HepG2 (cell line): ENCODE results near the gene RGS8. TPM values are rescaled to one million over a fixed set of nuclear protein-coding genes. Genes with fewer than 3 reads are reported as not detected.

ENCODE experiments used
- ATAC-seq: fragments of 200-7000 bp; cut with Tn5 transposase; 3 replicates; pipeline ENCODE4 v1.9.1; 2020; ENCODE audit warnings: mild to moderate bottlenecking, moderate library complexity
- BruUV-seq: library from RNA; stranded (reverse); fragments of 400-500 nt; replicated peaks from 2 replicates; lab custom pipeline; 2021; lab: Mats Ljungman, UMichigan
- CTCF ChIA-PET: fragments of 300-600 bp; formaldehyde crosslinking; extraction: SDS; loops from one replicate; lab custom pipeline; 2021; ENCODE audit warnings: low total read pairs, inconsistent platforms, low intra/inter-chr PET ratio; lab: Yijun Ruan, JAX
- POLR2A ChIA-PET: fragments of 350-600 bp; sonication (Branson Sonifier 250); formaldehyde crosslinking; loops from one replicate; lab custom pipeline; 2020; ENCODE audit warnings: antibody characterized with exemption, inconsistent platforms; lab: Yijun Ruan, JAX
- DNase-seq: peaks from one replicate; pipeline ENCODE4 v3.0.0-alpha.2; 2015; ENCODE audit warnings: low spot score
- FAIRE-seq: peaks from 3 replicates; lab custom pipeline; 2011; peaks lifted over from hg19 to GRCh38; lab: Jason Lieb, UNC
- H2AFZ ChIP-seq: one replicate; pipeline ENCODE4 v1.6.1; 2011; ENCODE audit warnings: low read length, inconsistent platforms
- H3K27ac ChIP-seq: fragments of 300-600 bp; 3 replicates; pipeline ENCODE4 v1.8.0; 2011; ENCODE audit warnings: mixed run types, mild to moderate bottlenecking, mixed read lengths, low read length, inconsistent platforms; ENCODE audit not compliant: insufficient read depth; ENCODE audit errors: extremely low read length
- H3K27me3 ChIP-seq, 2 experiments: fragments of 200-600 bp in 1 of 2; 2 replicates in 1 of 2; 3 replicates in 1 of 2; pipeline versions ENCODE4 v1.6.0 to v1.8.0; 2011; ENCODE audit warnings: low read length in 2 of 2, mild to moderate bottlenecking in 2 of 2, moderate library complexity in 2 of 2, inconsistent platforms in 1 of 2; ENCODE audit not compliant: insufficient read depth in 2 of 2, control insufficient read depth in 1 of 2
- H3K36me3 ChIP-seq, 2 experiments: fragments of 200-600 bp in 1 of 2; replicated peaks in 1 of 2; 2 replicates in 1 of 2; 3 replicates in 1 of 2; pipeline versions ENCODE4 v1.5.1 to v1.8.0; 2011; ENCODE audit warnings: low read length in 2 of 2, inconsistent platforms in 1 of 2; ENCODE audit not compliant: insufficient read depth in 2 of 2, control insufficient read depth in 1 of 2
- H3K4me1 ChIP-seq: 2 replicates; pipeline ENCODE4 v1.5.1; 2012; ENCODE audit warnings: low read length, inconsistent platforms; ENCODE audit not compliant: insufficient read depth
- H3K4me2 ChIP-seq: 2 replicates; pipeline ENCODE4 v1.6.0; 2011; ENCODE audit warnings: low read depth, low read length, inconsistent platforms
- H3K4me3 ChIP-seq, 3 experiments: fragments of 200-600 bp in 1 of 3; sonication (generic), shearing (Covaris generic) in 1 of 3; replicated peaks in 1 of 3; 2 replicates each; pipeline ENCODE4 v1.5.1; 2011 to 2016; ENCODE audit warnings: low read length in 3 of 3, inconsistent platforms in 2 of 3, low read depth in 2 of 3, mild to moderate bottlenecking in 2 of 3, control low read depth in 1 of 3, mixed read lengths in 1 of 3; ENCODE audit not compliant: insufficient read depth in 1 of 3
- H3K79me2 ChIP-seq: one replicate; pipeline ENCODE4 v1.6.1; 2011; ENCODE audit warnings: low read length, inconsistent platforms; ENCODE audit not compliant: insufficient read depth
- H3K9ac ChIP-seq: 2 replicates; pipeline ENCODE4 v1.6.0; 2011; ENCODE audit warnings: mild to moderate bottlenecking, low read depth, low read length, inconsistent platforms; ENCODE audit not compliant: insufficient read depth
- H3K9me3 ChIP-seq: 2 replicates; pipeline ENCODE4 v1.5.1; 2012; ENCODE audit warnings: mild to moderate bottlenecking, low read length
- H4K20me1 ChIP-seq: 2 replicates; pipeline ENCODE4 v1.6.0; 2011; ENCODE audit warnings: inconsistent platforms, mild to moderate bottlenecking, low read length, moderate library complexity; ENCODE audit not compliant: insufficient read depth
- ADNP ChIP-seq: sonication (generic); formaldehyde crosslinking; IDR thresholded peaks from 2 replicates; pipeline ENCODE4 v1.4.0; 2020; ENCODE audit warnings: missing genetic modification reagents
- ARNT ChIP-seq: fragments of 450-650 bp; IDR thresholded peaks from 2 replicates; pipeline ENCODE4 v1.6.1; 2017
- ATF1 ChIP-seq: IDR thresholded peaks from 2 replicates; pipeline ENCODE4 v1.6.1; 2016; ENCODE audit warnings: mild to moderate bottlenecking, control low read depth
- DZIP1 ChIP-seq: sonication (generic); formaldehyde crosslinking; IDR thresholded peaks from 2 replicates; pipeline ENCODE4 v1.5.0; 2020; ENCODE audit warnings: mild to moderate bottlenecking, missing genetic modification reagents
- MAZ ChIP-seq, 2 experiments: sonication (generic) in 1 of 2; formaldehyde crosslinking in 1 of 2; IDR thresholded peaks; 2 replicates each; pipeline versions ENCODE4 v1.5.0 to v1.6.1; 2012 to 2020; ENCODE audit warnings: low read depth in 2 of 2, mild to moderate bottlenecking in 2 of 2, borderline replicate concordance in 1 of 2, improper control_type of control experiment in 1 of 2, low read length in 1 of 2, missing genetic modification reagents in 1 of 2, moderate library complexity in 1 of 2
- PLSCR1 ChIP-seq: sonication (generic); formaldehyde crosslinking; IDR thresholded peaks from 2 replicates; pipeline ENCODE4 v1.5.0; 2020; ENCODE audit warnings: missing genetic modification reagents, mild to moderate bottlenecking, borderline replicate concordance
- RXRB ChIP-seq: IDR thresholded peaks from 2 replicates; pipeline ENCODE4 v1.6.1; 2016; ENCODE audit warnings: borderline replicate concordance, missing genetic modification reagents, missing compliant biosample characterization
- SP1 ChIP-seq, 2 experiments: fragments of 450-650 bp in 1 of 2; sonication (generic) in 1 of 2; formaldehyde crosslinking in 1 of 2; IDR thresholded peaks; 2 replicates each; pipeline versions ENCODE4 v1.4.0 to v1.6.1; 2016 to 2020; ENCODE audit warnings: missing genetic modification reagents in 1 of 2
- ZBTB49 ChIP-seq: sonication (generic); formaldehyde crosslinking; IDR thresholded peaks from 2 replicates; pipeline ENCODE4 v1.4.0; 2020; ENCODE audit warnings: missing genetic modification reagents, borderline replicate concordance
- ZNF207 ChIP-seq: fragments of 450-650 bp; IDR thresholded peaks from 2 replicates; pipeline ENCODE4 v1.6.1; 2016; ENCODE audit warnings: antibody characterized with exemption, borderline replicate concordance
- ZNF576 ChIP-seq: sonication (generic); formaldehyde crosslinking; IDR thresholded peaks from 2 replicates; pipeline ENCODE4 v1.4.0; 2020; ENCODE audit warnings: mild to moderate bottlenecking, missing genetic modification reagents
- ZNF607 ChIP-seq: sonication (generic); formaldehyde crosslinking; IDR thresholded peaks from 2 replicates; pipeline ENCODE4 v1.5.1; 2020; ENCODE audit warnings: missing genetic modification reagents, mild to moderate bottlenecking, borderline replicate concordance
- ZSCAN21 ChIP-seq: sonication (generic); formaldehyde crosslinking; IDR thresholded peaks from 2 replicates; pipeline ENCODE4 v1.8.0; 2022; ENCODE audit warnings: mild to moderate bottlenecking, missing genetic modification reagents, moderate library complexity, borderline replicate concordance
- WGBS: methylation state at CpG from one replicate; pipeline ENCODE4 v1.1.6; 2017; ENCODE audit warnings: low lambda C conversion rate; 5-methylcytosine and 5-hydroxymethylcytosine counted together
- in situ Hi-C: cut with HindIII; loops from 2 replicates; pipeline ENCODE4 v1.10.0; 2017; ENCODE audit warnings: low pct_unique_long_range_greater_than_20kb; ENCODE audit not compliant: extremely low pct_ligation_motif_present
- intact Hi-C: fragments of 100-400 bp; cut with micrococcal nuclease; formaldehyde crosslinking; loops from one replicate; pipeline ENCODE4 v1.10.0; 2022; ENCODE audit not compliant: unreplicated experiment
- polyA plus RNA-seq, 8 experiments: library from polyadenylated mRNA; depleted of rRNA in 3 of 8; stranded (reverse) in 7 of 8; unstranded in 1 of 8; fragments of >200 nt; fragmentation: Illumina TruSeq in 4 of 8; extraction: Trizol in 4 of 8; gene quantifications; 2 replicates each; pipeline versions ENCODE4 v1.2.1 to v1.2.3, GENCODE V29; 2011 to 2016; ENCODE audit warnings: low read depth in 4 of 8, missing spikeins in 1 of 8, mixed read lengths in 1 of 8; ENCODE audit not compliant: insufficient read depth in 1 of 8
- total RNA-seq, 5 experiments: library from RNA; depleted of rRNA; stranded (reverse); fragments of >200 nt; fragmentation: Illumina TruSeq; extraction: Trizol; gene quantifications; 2 replicates each; pipeline ENCODE4 v1.2.3, GENCODE V29; 2016; ENCODE audit warnings: low read depth in 1 of 5
- TF ChIP-seq, protein P1 (sequence below): sonication (generic); formaldehyde crosslinking; IDR thresholded peaks from 2 replicates; pipeline ENCODE4 v1.4.0; 2020; ENCODE audit warnings: mild to moderate bottlenecking, missing genetic modification reagents

RGS8 gene
- total and polyA plus RNA-seq, 2 of the 13 experiments (the other 11 are each of a cell fraction or from before 2014, with no cell fraction given) = not detected

DNA sequence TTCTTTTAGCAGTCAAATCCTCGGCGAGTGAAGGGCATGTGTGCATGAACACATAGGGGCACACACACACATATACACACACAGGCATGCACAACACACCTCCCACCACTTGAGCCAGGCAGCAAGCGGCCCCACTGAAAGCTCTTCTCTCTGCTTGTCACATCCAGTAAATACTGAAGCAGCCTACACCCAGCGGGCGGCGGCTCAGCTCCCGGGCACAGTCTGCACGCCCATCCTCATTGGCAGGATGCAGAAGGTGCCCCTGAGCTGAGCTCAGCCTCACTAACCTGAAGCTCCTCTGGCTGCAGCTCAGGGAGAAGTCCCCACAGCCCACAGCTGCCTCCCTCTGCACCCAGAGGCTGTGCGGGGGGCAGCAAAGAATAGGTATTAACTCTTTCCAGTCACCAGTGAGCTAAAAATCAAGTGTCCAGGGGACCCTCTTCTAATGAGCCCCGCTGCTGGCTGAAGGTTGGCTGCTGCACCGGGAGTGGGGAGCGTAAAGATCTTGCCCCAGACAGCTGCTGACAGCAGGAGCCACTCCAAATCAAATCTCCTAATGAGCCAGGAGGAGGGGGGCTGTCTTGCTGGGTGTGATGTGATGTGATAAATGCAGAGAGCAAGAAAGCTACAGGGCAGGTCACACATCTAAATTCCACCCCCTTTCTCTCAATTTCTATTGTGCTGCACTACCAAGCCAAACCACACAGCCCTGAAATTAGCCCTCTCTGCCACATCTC lies 12.5 kb downstream of the RGS8 start (continued):
- no peak for TF ChIP-seq RXRB
- no peak for TF ChIP-seq ARNT
- TF ChIP-seq PLSCR1 (CRISPR knock-in tag) = no peak
- TF ChIP-seq, all 625 proteins: peak for 0

GRCh38 chr1:182670032-182670749 lies 14.2 kb downstream of the RGS8 start:
- 30% methylated on average over 11 of the region's 11 CpGs for WGBS
- CTCF ChIA-PET = no interaction called here
- no peak for FAIRE-seq
- no peak for TF ChIP-seq ZSCAN21
- no peak for TF ChIP-seq SP1 (IDR thresholded peaks at IDR 0.05)
- no peak for TF ChIP-seq SP1 (CRISPR knock-in tag; IDR thresholded peaks at IDR 0.05)
- no peak for TF ChIP-seq ATF1 (CRISPR knock-in tag)
- TF ChIP-seq ZNF607 (CRISPR knock-in tag) = no peak
- no peak for TF ChIP-seq ZNF207
- TF ChIP-seq MAZ (IDR thresholded peaks at IDR 0.05; ENCODE audit: borderline replicate concordance, low read depth, low read length) = no peak
- no peak for TF ChIP-seq MAZ (CRISPR knock-in tag; IDR thresholded peaks at IDR 0.05; ENCODE audit: low read depth)
- TF ChIP-seq, protein P1, sequence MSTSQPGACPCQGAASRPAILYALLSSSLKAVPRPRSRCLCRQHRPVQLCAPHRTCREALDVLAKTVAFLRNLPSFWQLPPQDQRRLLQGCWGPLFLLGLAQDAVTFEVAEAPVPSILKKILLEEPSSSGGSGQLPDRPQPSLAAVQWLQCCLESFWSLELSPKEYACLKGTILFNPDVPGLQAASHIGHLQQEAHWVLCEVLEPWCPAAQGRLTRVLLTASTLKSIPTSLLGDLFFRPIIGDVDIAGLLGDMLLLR (CRISPR knock-in tag) = no peak
- TF ChIP-seq DZIP1 (CRISPR knock-in tag) = no peak
- no peak for TF ChIP-seq ZNF576
- no peak for TF ChIP-seq ZBTB49 (CRISPR knock-in tag)
- TF ChIP-seq ADNP (CRISPR knock-in tag) = no peak

More at GRCh38 chr1:182670032-182670749, 14.2 kb downstream of the RGS8 start:
- Histone ChIP-seq H4K20me1 (no peaks in the 10 kb centered on the region), H3K36me3 (no peaks in the 10 kb centered on the region), H3K27me3 (peaks cover 2 to 55% of the 10 kb centered on the region in 2 experiments; a peak in 3 of 5 replicates), H3K9me3 (no peaks in the 10 kb centered on the region), H3K4me3 (no peak overlapping the region), H2AFZ (no peak overlapping the region), H3K79me2 (no peaks in the 10 kb centered on the region), H3K4me2 (no peak overlapping the region), H3K9ac (no peak overlapping the region), H3K4me1 (no peaks in the 10 kb centered on the region), H3K27ac (no peak overlapping the region)
- ATAC-seq = no peak
- in situ Hi-C loops = no loop called here
- DNase-seq = no peak
- POLR2A ChIA-PET = no interaction called here
- intact Hi-C loops = no loop called here
- BruUV-seq = no TSS peak
